HG02759 (cell line): ENCODE results near the gene CMTM6.
"Not testable (repeated sequence)": the region's sequence is repeated elsewhere in the genome, so short reads cannot be mapped to it uniquely, and the experiment has no call there.

ENCODE experiments used
- ATAC-seq: cut with Tn5 transposase; IDR thresholded peaks from one replicate; pipeline ENCODE4 v1.9.1; 2021; ENCODE audit warnings: mild to moderate bottlenecking, moderate library complexity; ENCODE audit not compliant: unreplicated experiment

CMTM6 gene

GRCh38 chr3:32500231-32500630, 2.4 kb downstream of the CMTM6 start:
- no peak for ATAC-seq

DNA sequence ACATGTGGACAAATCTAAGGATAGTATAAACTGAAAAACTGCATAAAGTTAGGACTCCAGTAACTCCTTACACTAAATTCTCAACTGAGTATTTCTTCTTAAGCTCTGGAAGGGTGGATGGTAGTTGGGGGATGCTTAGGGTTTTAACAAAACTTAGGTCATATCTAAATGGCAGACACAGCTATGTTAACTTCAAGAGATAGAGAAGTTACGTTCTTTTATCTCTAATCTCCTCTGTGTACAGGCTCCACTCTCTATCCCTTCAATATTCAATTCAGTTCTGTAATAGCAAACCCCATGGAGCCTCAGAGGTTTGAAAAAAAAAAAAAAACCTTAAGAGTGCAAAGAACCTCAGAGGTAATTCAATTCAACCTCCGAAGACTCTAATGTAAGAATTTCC, 3.1 kb downstream of the CMTM6 start:
- ATAC-seq: no peak

- ATAC-seq: no peak
These were observed 3.7 kb downstream of the CMTM6 start for GRCh38 chr3:32498992-32499391.

GRCh38 chr3:32498252-32498651, 4.4 kb downstream of the CMTM6 start:
- ATAC-seq: no peak

DNA sequence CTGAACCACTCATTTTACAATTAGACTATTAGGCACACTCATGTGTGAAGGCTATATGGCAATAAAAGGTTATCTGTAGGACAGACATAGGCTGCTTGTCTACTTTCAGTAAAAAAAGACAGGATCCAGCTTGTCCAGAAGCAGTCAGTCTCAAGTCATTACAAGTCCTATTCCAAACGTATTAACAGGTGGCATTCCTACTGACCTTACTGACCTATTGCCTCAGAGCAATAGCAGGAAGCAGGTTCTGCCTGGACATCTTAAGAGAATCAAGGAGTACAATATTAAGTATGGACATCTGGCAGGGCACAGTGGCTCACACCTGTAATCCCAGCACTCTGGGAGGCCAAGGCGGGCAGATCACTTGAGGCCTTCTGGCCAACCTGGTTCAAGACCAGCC, 7.0 kb downstream of the CMTM6 start:
- ATAC-seq: no peak

DNA sequence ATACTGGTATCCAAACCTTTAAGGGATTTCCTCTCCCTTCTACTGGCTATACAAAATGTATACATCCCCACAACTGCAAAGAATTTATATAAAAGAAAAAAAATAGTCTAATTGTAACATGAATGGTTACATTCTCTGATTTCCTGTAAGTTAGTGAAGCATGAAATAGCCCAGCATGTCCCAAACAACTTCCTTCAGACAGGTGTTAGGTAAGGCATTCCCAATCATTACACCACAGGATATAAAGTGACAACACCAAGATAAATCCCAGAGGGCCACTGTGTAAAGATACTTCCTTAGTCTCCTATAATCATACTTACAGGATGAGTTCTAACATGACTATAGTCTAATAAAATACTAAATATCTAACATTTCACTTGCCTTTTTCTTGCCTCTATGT, 7.6 kb downstream of the CMTM6 start:
- no peak for ATAC-seq

DNA sequence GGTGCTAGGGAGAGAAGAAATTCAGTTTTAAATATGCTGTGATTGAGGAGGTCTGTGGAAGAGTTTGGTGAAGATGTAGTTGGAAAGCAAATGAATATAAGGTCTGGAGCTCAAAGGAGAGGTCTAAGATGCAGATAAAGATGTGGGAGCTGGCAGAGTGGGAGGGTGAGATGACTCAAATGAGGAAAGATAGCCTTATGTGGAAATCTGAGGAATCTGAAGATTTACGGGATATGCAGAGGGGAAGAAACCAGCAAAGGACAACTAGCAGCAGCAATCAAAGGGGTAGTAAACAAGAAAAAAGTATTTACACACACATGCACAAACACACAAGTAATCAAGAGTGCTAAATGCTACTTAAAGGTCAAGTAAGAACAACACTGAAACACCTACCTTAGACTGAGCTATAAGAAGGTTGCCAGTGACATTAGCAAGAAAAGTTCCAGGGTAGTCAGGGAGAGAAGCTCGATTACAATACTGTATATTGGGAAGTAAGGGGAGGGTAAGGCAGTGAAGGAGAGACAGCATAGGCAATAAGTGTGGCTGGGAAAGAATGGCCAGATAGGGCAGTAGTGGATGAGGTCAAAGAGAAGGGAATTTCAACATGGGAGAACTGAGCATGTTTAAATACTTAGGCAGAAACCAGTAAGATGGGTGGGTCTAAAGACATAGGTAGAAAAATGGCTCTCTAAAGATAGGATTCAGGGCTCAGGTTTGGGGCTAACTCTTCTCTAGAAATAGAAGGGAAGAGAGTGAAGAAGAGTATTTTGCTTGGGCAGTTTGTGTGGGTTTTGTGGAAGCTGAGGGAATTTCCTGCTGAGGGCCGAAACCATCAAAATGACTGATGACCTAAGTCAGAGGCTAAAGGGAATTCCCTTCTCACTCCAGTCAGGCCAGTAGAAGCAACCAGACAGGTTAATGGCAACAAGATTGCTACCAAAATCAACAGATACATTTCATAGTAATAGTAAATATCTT, 8.9 kb downstream of the CMTM6 start:
- ATAC-seq: peak; percentile 85

DNA sequence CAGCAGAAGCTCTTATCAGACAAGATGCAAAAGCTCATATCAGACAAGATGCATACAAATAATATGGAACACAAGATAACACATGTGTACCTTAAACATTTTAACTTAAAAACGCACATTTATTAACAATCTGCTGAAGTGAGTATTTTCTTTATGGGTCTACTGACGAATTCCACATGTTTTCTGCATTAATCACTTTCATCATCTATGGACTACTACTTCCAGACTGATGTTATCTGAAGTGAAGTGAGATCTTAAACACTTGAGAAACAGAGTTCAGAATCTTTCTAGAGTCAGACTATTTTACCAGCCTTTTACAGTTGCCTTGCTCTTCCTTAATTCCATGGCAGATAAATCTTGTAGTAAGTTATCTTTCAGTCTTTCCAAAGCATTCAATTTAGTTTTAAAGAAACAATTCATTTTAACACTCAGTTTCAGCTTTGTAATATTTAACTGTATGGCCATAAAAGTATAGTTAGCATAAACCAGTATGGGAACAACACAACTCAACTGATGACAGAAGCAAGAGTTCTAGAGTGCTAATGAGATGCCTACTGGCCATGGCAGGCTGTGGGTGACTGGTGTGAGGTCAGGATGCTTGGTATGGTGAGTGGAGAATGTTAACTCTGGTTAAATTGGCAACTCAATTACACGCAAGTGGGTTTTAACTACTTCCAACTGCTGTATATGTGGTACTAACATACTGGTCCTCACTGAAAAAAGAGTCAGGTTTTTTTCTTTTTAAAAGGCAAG, 9.8 kb downstream of the CMTM6 start:
- no peak for ATAC-seq

DNA sequence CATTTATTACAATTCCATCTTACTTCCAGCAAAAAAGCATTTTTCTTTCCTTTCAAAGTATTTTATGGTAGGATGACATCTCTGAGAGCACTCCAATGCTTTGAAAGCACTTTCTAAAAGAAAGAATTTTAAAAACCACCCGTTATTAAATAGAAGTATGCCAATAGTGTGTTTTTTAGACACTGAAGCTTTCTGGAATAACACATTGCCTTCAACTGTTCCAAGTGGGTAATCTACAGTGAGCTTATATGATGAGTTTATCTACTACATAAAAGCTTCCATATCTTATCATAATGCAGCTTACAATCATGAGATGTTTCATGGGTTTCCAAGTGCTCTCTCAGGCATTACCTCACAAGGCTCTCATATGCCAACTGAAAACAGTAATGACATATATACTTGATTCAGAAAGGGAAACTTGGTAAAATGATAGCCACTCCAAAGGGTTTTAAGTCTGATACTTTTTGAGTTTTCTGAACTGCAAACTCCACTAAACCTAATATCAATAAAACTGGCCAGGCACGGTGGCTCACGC, 14.1 kb downstream of the CMTM6 start:
- no peak for ATAC-seq

GRCh38 chr3:32487781-32488473, 14.7 kb downstream of the CMTM6 start:
- no peak for ATAC-seq

DNA sequence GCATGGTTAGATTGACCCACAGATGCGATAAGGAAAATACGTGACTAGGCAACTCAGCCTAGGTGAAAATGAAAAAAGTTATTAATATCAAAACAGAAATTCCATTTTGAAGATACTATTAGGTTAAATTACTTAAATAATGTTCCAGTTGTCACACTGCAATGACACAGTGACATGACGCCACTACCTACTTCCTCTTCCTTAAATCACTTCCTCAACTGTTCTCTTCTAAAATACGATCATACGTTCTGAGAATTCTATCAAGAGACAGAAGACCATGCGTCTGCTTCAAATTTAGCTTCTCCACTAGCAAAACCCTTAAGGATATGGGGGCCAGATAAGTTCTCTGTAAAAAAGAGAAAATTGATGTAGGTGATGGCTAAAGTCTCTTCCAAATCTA, 18.2 kb downstream of the CMTM6 start:
- no peak for ATAC-seq

GRCh38 chr3:32483772-32484171, 18.9 kb downstream of the CMTM6 start:
- ATAC-seq: no peak

DNA sequence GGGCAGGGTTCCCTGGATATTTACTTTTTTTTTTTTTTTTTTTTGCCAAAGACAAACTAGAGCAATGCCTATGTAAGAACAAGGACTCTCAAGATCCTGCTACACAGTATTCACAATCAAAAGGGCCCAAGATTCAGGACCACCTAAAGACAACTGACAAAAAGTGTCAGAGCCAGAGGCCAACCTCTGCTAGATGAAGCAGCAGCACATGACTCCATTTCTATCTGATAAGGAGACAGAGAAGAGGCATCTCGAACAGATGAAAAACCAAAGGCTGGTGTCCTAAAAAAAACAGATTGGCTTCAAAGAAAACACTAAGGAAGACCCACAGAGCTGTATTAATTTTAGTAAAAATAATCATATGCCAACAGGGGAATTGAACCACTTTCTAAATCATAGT, 20.0 kb downstream of the CMTM6 start:
- ATAC-seq: no peak

DNA sequence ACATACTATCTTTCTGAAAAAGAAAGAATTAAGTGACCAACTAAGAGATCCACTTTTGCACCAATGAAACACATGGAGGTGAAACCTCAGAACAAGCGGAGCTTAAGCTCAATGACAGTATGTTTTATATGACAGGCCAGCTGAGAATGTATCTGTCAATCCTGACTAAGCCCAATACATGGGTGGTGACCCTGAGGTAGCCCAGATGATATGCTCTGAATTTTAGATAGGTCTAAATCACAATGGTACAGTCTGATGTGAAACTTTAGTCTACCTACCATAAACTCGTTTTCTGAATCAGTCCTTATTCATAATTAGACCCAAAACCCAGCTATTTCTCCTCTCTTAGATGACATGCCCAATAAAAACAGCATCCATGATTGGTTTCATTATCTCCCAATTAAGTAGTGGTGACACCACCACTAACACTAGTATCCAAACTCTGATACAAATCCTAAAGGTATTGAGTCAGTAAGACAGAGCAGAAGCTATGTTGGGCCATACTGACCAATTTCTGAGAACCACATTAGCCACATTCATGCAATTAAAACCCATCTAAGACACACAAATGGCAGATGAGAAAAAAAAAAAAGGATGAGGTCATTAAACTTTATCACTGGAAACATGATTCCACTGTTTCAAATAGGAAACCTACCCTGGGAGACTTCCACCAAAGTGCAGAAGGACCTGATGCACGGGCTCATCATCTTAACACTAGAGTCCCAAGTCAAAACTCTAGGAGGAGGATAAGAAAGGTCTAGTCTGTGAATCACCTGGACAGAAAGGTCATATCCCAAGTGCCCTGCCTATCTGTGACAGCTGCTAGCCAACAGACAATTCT, 20.6 kb downstream of the CMTM6 start:
- no peak for ATAC-seq

GRCh38 chr3:32480604-32481003, 22.0 kb downstream of the CMTM6 start:
- ATAC-seq: no peak

GRCh38 chr3:32474201-32474600, 28.5 kb downstream of the CMTM6 start:
- ATAC-seq: no peak

- ATAC-seq: not testable (repeated sequence)
These were observed 30.5 kb downstream of the CMTM6 start for GRCh38 chr3:32472151-32472550.

- ATAC-seq: no peak
These were observed 31.4 kb downstream of the CMTM6 start for GRCh38 chr3:32471246-32471645.

GRCh38 chr3:32470362-32470761, 32.3 kb downstream of the CMTM6 start:
- no peak for ATAC-seq

GRCh38 chr3:32469151-32469874, 33.3 kb downstream of the CMTM6 start:
- peak; percentile 47 for ATAC-seq
